ENCODE results near the gene GFER. TPM values are rescaled to one million over a fixed set of nuclear protein-coding genes. Genes with fewer than 3 reads are reported as not detected.

Gene GFER
- total RNA-seq, 1 donor from 2014 or later = 21.5 TPM

DNA sequence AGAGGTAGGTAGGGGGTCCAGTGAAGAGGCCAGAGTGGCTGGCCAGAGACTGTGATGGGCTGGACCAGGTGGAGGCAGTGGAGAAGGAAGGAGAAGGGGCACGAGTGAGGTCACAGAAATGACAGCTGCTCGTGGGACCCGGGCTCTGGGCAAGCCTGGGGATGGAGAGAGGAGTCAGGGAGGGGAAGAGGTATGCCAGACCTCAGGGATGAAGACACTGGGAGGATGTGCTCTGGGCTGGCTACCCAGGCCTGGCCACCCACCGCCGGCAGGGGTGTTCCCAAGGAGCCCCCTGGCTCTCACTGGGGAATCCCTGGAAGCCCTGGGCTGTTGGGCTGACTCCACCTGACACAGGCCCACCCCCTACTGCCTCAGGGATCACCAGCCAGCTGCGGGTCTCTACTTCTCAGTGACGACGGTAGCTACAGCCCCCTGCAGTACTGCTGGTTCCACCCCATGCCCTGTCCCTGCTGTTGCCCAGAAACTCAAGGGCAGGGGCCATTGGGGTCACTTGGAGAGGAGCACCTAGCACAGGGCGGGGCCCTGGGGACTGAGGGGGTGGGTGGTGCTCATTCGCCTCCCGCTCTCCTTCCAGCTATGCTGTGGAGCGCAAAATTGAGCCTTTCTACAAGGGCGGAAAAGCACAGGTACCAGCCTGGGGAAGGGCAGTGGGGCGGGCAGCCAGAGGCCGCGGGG is 10.4 kb upstream of the GFER start:
- TF ChIP-seq, protein P1, sequence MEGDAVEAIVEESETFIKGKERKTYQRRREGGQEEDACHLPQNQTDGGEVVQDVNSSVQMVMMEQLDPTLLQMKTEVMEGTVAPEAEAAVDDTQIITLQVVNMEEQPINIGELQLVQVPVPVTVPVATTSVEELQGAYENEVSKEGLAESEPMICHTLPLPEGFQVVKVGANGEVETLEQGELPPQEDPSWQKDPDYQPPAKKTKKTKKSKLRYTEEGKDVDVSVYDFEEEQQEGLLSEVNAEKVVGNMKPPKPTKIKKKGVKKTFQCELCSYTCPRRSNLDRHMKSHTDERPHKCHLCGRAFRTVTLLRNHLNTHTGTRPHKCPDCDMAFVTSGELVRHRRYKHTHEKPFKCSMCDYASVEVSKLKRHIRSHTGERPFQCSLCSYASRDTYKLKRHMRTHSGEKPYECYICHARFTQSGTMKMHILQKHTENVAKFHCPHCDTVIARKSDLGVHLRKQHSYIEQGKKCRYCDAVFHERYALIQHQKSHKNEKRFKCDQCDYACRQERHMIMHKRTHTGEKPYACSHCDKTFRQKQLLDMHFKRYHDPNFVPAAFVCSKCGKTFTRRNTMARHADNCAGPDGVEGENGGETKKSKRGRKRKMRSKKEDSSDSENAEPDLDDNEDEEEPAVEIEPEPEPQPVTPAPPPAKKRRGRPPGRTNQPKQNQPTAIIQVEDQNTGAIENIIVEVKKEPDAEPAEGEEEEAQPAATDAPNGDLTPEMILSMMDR (conservative IDR thresholded peaks at IDR 0.05; ENCODE audit: low read depth, low read length) = no peak
- no peak overlapping the region for H3K4me3 ChIP-seq (ENCODE audit: low read depth, low read length)
- DNase-seq (ENCODE audit: low read depth) = no peak

DNA sequence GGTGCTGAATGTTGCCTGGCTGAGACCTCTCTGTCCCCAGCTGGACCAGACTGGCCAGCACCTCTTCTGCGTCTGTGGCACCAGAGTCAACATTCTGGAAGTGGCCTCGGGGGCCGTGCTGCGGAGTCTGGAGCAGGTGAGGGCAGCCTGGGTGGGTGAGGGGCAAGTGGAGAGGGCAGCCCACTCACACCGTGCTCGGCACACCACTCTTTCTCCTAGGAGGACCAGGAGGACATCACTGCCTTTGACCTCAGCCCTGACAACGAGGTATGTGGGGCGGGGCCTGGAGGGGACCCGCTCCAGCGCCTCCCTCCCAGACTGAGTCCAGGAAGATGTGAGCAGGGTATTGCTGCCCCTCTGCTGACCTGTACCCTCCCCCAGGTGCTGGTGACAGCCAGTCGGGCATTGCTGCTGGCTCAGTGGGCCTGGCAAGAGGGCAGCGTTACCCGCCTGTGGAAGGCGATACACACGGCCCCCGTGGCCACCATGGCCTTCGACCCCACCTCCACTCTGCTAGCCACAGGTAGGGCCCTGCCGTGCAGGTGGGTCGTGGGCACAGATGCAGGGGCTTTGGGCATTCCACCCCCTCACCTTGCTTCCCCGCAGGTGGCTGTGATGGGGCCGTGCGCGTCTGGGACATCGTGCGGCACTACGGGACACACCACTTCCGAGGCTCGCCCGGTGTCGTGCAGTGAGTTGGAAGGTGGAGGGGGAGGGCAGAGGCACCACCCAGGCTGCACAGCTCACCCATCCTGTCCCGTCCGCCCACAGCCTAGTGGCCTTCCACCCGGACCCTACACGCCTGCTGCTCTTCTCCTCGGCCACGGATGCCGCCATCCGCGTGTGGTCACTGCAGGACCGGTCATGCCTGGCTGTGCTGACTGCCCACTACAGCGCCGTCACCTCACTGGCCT is 9.6 kb upstream of the GFER start:
- no peak for DNase-seq (ENCODE audit: low read depth)
- no peak overlapping the region for H3K4me3 ChIP-seq (ENCODE audit: low read depth, low read length)
- TF ChIP-seq, protein P1 (conservative IDR thresholded peaks at IDR 0.05; ENCODE audit: low read depth, low read length) = no peak

DNA sequence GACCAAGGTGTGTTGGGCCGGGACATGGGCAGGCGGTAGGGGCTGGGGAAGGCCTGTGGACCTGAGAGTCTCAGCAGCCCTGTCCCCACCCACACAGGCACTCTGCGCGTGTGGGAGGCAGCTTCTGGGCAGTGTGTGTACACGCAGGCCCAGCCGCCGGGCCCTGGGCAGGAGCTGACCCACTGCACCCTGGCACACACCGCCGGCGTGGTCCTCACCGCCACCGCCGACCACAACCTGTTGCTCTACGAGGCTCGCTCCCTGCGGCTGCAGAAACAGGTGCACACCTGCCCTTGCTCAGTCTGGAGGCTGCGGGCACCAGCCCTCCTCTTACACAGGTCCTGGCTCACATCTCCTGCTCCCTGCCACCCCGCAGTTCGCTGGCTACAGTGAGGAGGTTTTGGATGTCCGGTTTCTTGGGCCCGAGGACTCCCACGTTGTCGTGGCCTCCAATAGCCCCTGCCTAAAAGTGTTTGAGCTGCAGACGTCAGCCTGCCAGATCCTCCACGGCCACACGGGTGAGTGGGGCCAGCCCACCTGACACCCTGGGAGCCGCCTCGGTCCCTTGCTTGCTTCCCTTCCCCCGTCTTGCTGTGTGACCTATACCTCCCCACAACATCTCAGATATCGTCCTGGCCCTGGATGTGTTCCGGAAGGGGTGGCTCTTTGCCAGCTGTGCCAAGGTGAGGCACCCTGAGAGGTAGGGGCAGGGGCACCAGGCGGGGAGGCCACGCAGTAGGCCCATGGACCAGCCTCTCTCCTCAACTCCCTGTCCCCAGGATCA is 8.4 kb upstream of the GFER start:
- H3K4me3 ChIP-seq (ENCODE audit: low read depth, low read length) = no peak overlapping the region
- TF ChIP-seq, protein P1 (conservative IDR thresholded peaks at IDR 0.05; ENCODE audit: low read depth, low read length) = no peak
- no peak for DNase-seq (ENCODE audit: low read depth)

DNA sequence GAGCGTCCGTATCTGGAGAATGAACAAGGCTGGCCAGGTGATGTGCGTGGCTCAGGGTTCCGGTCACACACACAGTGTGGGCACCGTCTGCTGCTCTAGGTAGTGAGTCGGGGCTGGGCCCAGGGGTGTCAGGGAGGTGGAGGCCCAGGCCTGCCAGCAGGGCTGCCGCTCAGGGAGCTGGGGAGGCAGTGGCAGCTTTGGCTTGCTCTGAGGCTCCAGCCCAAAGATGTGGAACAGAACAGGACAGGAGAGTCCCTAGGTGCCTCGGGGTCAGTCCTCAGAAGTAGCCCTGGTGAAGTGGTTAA is 7.8 kb upstream of the GFER start:
- no peak for DNase-seq (ENCODE audit: low read depth)
- TF ChIP-seq, protein P1 (conservative IDR thresholded peaks at IDR 0.05; ENCODE audit: low read depth, low read length) = no peak
- H3K4me3 ChIP-seq (ENCODE audit: low read depth, low read length) = no peak overlapping the region

DNA sequence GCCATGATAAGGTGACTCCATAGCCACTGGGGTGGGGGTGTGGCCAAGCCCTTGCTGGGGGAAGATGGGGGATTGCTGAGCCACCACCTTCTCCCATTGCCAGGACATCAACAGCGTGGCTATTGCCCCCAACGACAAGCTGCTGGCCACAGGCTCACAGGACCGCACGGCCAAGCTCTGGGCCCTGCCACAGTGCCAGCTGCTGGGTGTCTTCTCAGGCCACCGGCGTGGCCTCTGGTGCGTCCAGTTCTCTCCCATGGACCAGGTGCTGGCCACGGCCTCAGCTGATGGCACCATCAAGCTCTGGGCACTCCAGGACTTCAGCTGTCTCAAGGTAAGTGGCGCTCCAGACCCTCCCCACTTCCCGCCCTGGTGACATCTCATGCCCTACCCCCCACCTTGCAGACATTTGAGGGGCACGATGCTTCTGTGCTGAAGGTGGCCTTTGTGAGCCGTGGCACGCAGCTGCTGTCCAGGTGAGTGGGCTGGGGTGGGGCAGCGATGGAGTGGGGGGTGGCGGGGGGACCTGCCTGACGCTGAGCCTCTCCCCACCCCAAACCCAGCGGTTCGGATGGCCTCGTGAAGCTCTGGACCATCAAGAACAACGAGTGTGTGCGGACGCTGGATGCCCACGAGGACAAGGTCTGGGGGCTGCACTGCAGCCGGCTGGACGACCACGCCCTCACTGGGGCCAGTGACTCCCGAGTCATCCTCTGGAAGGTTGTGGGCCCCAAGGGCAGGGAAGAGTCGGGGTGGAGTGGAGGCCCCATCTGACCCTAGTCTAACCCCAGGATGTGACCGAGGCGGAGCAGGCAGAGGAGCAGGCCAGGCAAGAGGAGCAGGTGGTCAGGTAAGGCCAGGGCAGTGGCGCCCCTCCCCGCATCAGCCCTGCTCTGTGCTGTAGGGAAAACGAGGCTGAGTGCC is 6.8 kb upstream of the GFER start:
- DNase-seq (ENCODE audit: low read depth) = no peak
- no peak overlapping the region for H3K4me3 ChIP-seq (ENCODE audit: low read depth, low read length)
- TF ChIP-seq, protein P1 (conservative IDR thresholded peaks at IDR 0.05; ENCODE audit: low read depth, low read length) = no peak

DNA sequence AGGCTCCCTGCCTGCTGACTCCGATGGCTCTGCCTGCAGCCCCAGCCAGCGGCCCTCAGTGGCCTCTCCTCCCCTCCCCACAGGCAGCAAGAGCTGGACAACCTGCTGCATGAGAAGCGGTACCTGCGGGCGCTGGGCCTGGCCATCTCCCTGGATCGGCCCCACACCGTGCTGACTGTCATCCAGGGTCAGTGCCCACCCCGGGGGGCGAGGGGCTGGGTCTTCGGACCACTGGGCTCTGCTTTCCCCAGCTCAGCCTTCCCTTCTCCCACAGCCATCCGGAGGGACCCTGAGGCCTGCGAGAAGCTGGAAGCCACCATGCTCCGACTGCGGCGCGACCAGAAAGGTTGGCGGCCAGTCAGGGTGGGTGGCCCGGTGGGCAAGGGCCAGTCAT is 6.1 kb upstream of the GFER start:
- TF ChIP-seq, protein P1 (conservative IDR thresholded peaks at IDR 0.05; ENCODE audit: low read depth, low read length) = no peak

More for the DNA sequence above, 6.1 kb upstream of the GFER start:
- no peak for DNase-seq (ENCODE audit: low read depth)
- H3K4me3 ChIP-seq (ENCODE audit: low read depth, low read length) = no peak overlapping the region

All from epithelial cell of proximal tubule (primary cell).